ENCODE results near the gene CREB1. TPM values are rescaled to one million over a fixed set of nuclear protein-coding genes. Genes with fewer than 3 reads are reported as not detected.
A peak's percentile ranks its signal among the peaks of the same experiment; 100 is the strongest.
"Not testable (repeated sequence)": the region's sequence is repeated elsewhere in the genome, so short reads cannot be mapped to it uniquely, and the experiment has no call there.

Gene CREB1
- total RNA-seq, 1 experiment from 2014 or later = 32.2 TPM

DNA sequence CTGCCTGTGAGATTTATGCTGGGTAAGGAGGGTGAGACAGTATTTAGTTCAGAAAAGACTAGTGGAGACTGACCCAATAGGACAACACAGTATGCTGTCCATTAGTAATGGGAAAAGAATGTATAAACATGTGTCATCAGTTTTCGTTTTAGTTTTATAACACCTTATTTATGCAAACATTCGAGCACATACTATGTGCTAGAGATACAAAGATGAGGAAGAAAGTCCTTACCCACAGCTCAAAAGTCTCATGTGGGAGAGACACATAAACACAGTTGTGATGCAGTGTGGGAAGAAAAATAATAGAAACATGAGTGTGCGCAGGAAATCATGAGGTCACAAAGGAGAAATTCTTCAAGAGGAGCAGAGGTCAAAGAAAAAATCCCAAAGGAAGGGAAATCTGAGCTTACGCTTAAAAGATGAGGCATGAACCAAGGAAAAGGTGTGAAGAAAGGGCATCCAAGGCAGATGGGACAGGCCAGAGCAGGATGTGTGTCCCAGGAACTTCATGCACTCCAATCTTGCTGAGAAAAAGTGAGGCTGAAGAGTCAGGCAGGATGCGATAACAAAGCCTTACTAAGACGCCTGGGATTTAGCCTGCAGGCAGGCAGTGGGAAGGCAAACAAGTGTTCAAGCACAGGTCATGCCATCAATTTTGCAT lies 87.4 kb downstream of the CREB1 start:
- DNase-seq (ENCODE audit: low read depth) = peak; percentile 77

GRCh38 chr2:207619764-207620203 lies 90.0 kb downstream of the CREB1 start:
- DNase-seq (ENCODE audit: low read depth) = no peak

DNA sequence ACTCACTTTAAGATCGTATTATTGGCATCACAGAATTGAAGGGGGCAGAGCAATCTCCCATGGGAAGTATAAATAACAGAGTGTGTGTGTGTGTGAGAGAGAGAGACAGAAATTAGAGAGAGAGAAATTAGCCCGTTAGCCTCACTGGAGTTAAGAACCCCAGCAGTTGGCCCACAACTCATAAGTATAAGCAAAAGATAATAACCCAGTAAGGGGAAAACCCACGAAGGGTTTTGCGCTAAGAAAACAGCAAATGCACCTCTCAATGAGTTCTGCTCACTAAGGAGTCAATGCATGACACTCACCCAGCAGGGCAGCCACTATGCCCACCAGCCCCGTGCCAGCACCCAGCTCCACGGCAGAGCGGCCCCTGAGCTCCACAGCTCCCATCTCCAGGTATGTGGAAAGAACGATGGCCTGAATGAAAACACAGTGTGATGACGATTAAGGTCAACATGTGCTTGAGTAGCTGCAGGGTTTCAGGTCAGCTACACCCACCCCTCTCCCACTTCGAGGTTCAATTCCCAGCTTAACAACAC lies 91.8 kb downstream of the CREB1 start:
- no peak for DNase-seq (ENCODE audit: low read depth)

DNA sequence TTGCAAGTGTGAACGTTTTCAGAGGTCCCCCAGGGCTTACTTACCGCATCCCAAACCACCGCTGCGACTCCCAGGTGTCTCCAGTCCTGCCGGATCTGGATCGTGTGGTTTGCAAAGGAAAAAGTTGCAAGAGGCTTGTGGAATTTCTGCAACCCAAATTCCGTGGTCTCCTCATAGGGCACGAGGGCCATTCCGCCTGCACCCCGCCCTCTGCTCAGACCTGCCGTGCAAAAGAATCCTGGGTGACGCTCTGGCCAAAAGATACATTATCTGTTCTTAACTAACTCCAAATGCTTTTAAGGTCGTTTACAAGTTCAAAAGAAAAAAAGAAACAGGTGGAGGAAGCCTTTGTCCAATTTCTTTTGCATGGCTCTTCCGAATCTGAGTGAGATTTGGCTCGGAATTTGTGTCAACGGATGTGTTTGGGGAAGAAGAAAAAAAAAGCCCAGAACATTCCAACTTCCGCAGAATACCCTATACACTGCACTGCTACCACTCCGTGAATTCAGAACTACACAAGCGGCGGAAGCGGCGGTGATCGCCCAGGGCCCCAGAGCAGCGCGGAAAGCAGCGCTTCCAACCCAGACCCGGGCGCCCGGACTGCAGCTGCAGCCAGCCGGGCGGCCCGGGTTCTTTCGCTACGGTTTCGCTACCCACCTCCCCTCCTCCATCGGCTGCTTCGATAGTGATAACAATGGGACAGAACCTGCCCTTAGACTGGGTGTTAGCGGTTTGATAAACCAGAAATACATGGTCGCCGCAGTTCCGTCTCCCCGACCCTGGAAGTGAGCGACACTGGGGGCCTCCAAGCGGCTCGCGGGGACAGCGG lies 94.6 kb downstream of the CREB1 start:
- DNase-seq (ENCODE audit: low read depth) = peak; percentile 79

- peak; percentile 91 for DNase-seq (ENCODE audit: low read depth)
Measured at GRCh38 chr2:207625014-207625907, 95.5 kb downstream of the CREB1 start, which contains the start of gene METTL21A. TSS of gene METTL21A (minus strand) at chr2:207625394. CDS start at chr2:207624375, 1,019 bp downstream.

DNA sequence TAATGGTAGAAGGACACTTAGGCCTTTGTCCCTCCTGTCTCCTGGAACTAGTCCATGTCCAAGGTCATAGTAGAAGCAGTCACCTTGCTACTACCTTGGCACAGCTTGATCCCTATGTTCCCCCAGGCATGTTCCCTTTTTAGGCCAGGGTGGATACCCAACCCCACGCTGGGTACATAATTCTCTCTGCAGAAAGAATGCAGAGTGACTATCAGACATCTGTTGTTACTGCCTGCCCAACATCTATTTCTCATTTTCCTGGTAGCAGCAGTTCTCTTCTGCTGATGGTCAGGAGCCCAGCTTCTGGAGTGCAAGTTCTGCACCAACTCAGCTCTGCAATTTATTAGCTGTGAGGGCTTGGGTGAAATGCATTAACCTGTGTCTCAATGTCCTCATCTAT lies 99.8 kb downstream of the CREB1 start:
- DNase-seq (ENCODE audit: low read depth) = no peak

GRCh38 chr2:207630491-207630890 lies 100.7 kb downstream of the CREB1 start:
- DNase-seq (ENCODE audit: low read depth) = no peak

DNA sequence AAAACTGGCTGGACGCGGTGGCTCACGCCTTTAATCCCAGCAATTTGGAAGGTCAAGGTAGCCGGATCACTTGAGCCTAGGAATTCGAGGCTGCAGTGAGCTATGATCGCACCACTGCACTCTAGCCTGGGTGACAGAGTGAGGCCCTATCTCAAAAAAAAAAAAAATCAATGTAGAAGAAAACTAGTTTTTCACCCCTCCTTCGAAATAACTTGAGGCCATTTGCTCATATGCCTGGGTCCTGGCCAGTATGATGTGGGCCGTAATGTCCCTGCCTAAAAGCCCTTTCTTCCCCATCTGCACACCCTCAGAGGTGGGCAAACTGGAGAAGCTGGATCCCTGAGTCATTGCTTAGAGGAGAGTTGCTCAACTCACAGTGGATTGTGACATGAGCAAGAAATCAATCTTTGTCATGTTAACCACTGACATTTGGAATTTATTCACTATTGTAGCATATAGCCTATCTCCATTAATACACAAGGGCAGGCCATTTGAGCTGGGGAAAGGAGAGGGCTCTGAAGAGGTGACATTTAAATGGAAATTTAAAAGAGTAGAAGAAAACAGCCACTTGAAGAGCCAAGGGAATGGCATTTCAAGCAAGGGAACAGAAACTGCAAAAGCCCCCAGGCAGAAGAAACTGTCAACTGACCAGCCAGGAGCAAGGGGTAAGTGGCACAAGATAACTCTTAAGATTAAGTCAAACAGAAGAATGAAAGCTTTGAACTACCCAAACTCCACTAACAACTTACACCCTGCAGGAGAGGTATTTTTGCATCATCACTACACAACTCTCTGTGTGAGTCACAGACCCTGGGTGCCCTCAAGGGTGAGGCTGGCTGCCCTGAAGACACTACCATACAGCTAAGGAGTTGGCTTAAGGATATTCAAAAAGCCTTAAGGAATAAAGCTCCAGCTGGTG lies 103.1 kb downstream of the CREB1 start:
- peak; percentile 44 for DNase-seq (ENCODE audit: low read depth)

DNA sequence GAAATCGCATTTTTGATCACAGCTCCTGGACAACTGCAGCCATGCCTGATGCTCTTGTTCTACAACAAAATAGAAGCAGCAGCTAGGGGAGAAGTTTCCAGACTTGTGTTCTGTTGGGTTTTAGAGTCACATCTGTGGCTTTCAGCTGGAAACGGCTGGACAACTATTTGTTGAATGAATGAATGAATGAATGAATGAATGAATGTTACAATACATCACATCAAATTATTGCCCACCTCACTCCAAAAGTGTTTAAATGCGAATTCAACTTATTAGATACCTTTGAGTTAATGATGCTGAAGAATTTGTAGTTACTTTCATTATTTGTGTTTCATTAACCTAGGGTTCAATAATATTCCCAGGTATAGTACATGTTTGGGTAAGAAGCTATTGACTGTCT lies 103.9 kb downstream of the CREB1 start:
- DNase-seq (ENCODE audit: low read depth) = no peak

DNA sequence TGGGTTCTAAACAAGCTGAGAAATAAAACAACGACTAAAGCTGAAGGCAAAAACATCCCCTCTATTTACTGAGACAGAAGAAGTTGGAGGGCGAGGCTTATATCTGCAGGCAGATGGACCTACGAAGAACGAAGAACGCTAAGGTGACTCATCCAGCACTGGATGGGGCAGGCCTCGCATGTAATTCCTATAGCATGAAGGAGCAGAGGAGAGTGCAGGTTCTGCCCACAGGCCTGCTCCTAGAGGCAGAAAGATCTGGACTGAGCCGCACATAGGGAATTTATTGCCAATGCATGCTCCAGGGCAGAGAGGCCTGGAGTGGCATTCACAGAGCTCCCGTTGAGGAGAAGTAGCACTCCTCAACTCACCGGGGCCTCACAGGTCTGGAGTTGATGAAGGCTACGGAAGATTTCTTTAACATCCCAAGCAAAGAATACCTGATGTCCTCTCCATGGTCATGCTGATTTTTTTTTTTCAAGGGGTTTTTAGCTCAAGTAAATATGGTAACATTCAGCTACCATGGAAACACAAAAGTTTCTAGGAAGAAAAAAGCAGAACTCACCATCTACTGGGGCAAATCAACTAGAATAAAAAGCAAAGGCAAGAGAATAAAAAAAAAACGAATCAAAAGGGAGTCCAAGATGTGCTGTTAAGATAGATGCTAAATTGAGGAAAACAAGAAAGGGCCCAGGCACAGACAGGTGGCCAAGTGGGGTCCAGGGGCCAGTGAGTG lies 105.9 kb downstream of the CREB1 start:
- peak; percentile 35 for DNase-seq (ENCODE audit: low read depth)

GRCh38 chr2:207639288-207639687 lies 109.5 kb downstream of the CREB1 start:
- not testable (repeated sequence) for DNase-seq (ENCODE audit: low read depth)

DNA sequence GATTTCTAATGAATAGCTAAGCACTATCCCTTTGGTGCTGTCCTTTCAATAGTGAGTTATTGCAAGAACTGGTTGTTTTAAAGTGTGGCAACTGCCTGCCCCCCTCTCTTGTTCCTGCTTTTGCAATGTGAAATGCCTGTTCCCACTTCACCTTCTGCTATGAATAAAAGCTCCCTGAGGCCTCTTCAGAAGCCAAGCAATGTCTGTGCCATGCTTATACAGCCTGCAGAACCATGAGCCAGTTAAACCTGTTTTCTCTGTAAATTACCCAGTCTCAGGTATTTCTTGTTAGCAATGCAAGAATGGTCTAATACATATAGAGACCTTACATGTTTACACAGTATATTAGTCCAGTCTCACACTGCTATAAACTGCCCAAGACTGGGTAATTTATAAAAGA lies 110.4 kb downstream of the CREB1 start:
- no peak for DNase-seq (ENCODE audit: low read depth)

DNA sequence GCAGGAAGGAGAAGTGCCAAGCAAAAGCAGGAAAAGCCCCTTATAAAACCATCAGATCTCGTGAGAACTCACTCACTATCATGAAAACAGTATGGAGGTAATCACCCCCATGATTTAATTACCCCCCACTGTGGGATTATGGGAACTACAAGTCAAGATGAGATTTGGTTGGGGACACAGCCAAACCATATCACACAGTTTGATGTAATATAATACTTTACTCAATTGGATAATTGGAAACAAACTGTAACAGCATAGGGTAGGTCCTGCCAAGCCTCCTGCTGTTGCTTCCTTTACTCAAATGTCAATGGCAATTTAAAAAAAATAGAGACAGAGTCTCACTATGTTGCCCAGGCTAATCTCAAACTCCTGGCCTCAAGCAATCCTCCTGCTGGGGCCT lies 110.9 kb downstream of the CREB1 start:
- no peak for DNase-seq (ENCODE audit: low read depth)

GRCh38 chr2:207643892-207644291 lies 114.1 kb downstream of the CREB1 start:
- DNase-seq (ENCODE audit: low read depth) = no peak

DNA sequence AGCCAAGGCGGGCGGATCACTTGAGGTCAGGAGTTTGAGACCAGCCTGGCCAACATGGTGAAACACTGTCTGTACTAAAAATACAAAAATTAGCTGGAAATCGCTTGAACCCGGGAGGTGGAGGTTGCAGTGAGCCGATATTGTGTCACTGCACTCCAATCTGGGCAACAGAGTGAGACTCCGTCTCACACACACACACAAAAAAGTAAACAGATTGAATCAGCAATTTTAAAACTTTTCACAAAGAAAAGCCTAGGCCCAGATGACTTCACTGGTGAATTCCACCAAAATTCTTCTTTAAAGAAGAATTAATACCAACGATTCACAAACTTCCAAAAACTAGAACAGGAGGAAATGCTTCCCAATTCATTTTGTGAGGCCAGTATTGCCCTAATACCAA lies 116.8 kb downstream of the CREB1 start:
- DNase-seq (ENCODE audit: low read depth) = not testable (repeated sequence)

Other genes starting within 250 kb of the CREB1 start
- gene METTL21A, start 95.4 kb downstream of the CREB1 start, total RNA-seq (2014; rRNA removed; shearing (Covaris generic)) = 16.9 and 24.1 TPM in 2 replicates
- 3.2 and 3.6 TPM in 2 replicates for gene CCNYL1, start 181.7 kb downstream of the CREB1 start, total RNA-seq (2014; rRNA removed; shearing (Covaris generic))
- 1.4 and 2.0 TPM in 2 replicates for gene FZD5, start 239.9 kb downstream of the CREB1 start, total RNA-seq (2014; rRNA removed; shearing (Covaris generic))

Data from Daoy (cell line).